AG04449 (cell line): ENCODE measurements around the gene RUNX2.

Experiments
- CTCF ChIA-PET: fragments of 350-600 bp; formaldehyde crosslinking; extraction: SDS; loops from one replicate; lab custom pipeline; 2021; ENCODE audit warnings: antibody characterized with exemption; lab: Yijun Ruan, JAX
- POLR2A ChIA-PET: fragments of 400-600, 350-600 bp; formaldehyde crosslinking; extraction: SDS; loops from one replicate; lab custom pipeline; 2020; ENCODE audit warnings: antibody characterized with exemption, inconsistent platforms; lab: Yijun Ruan, JAX
- DNase-seq: peaks from one replicate; pipeline ENCODE4 v3.0.0-alpha.2; 2010; ENCODE audit warnings: low read depth, low spot score
- H3K4me3 ChIP-seq: 2 replicates; pipeline ENCODE4 v1.5.1; 2011; ENCODE audit warnings: low read depth, mild to moderate bottlenecking, control low read depth, low read length
- CTCF ChIP-seq: IDR thresholded peaks from one replicate; pipeline ENCODE4 v1.5.1; 2011; ENCODE audit warnings: mild to moderate bottlenecking, moderate library complexity, low read length, control low read depth, inconsistent platforms; ENCODE audit not compliant: insufficient read depth; ENCODE audit errors: missing control alignments

The RUNX2 gene

GRCh38 chr6:45687570-45687969 lies 359.4 kb downstream of the RUNX2 start:
- CTCF ChIA-PET: no interaction called here
- no peak overlapping the region for H3K4me3 ChIP-seq
- POLR2A ChIA-PET: no interaction called here
- no peak for TF ChIP-seq CTCF
- DNase-seq: no peak

- ChIA-PET POLR2A (no interaction called here), CTCF (no interaction called here)
- DNase-seq: no peak
- TF ChIP-seq CTCF: no peak
- no peak overlapping the region for H3K4me3 ChIP-seq
Observed at GRCh38 chr6:45688180-45688579, 360.1 kb downstream of the RUNX2 start.

- no peak overlapping the region for H3K4me3 ChIP-seq
- DNase-seq: no peak
- CTCF ChIA-PET: no interaction called here
- no peak for TF ChIP-seq CTCF
- POLR2A ChIA-PET: no interaction called here
Observed at GRCh38 chr6:45689926-45690615, 361.9 kb downstream of the RUNX2 start.

GRCh38 chr6:45690846-45691245 lies 362.7 kb downstream of the RUNX2 start:
- ChIA-PET POLR2A (no interaction called here), CTCF (no interaction called here)
- H3K4me3 ChIP-seq: no peak overlapping the region
- no peak for DNase-seq
- no peak for TF ChIP-seq CTCF

- no peak for TF ChIP-seq CTCF
- DNase-seq: no peak
- ChIA-PET POLR2A (no interaction called here), CTCF (no interaction called here)
- H3K4me3 ChIP-seq: no peak overlapping the region
Observed at GRCh38 chr6:45691426-45691825, 363.3 kb downstream of the RUNX2 start.

GRCh38 chr6:45692021-45692420 lies 363.9 kb downstream of the RUNX2 start:
- CTCF ChIA-PET: no interaction called here
- H3K4me3 ChIP-seq: no peak overlapping the region
- no peak for TF ChIP-seq CTCF
- POLR2A ChIA-PET: no interaction called here
- DNase-seq: no peak
